IMR-90 (cell line): ENCODE results near the gene AP4M1. TPM values are rescaled to one million over a fixed set of nuclear protein-coding genes. Genes with fewer than 3 reads are reported as not detected.

Experiments used
- ATAC-seq: fragments of 200-7000 bp; cut with Tn5 transposase; 2 replicates; pipeline ENCODE4 v1.9.1; 2020; ENCODE audit warnings: low read depth, mild to moderate bottlenecking, moderate library complexity
- BruUV-seq: library from RNA; stranded (reverse); fragments of 400-500 nt; replicated peaks from 2 replicates; lab custom pipeline; 2021; lab: Mats Ljungman, UMichigan
- CTCF ChIA-PET: fragments of 300-600 bp; formaldehyde crosslinking; extraction: SDS; loops from one replicate; lab custom pipeline; 2021; ENCODE audit warnings: antibody characterized with exemption; lab: Yijun Ruan, JAX
- POLR2A ChIA-PET: fragments of 300-600 bp; sonication (Branson Sonifier 250); formaldehyde crosslinking; loops from one replicate; lab custom pipeline; 2022; ENCODE audit warnings: antibody characterized with exemption; ENCODE audit not compliant: unreplicated experiment; lab: Charles Lee
- DNase-seq: peaks from one replicate; pipeline ENCODE4 v3.0.0; 2013
- H2AFZ ChIP-seq: replicated peaks from 2 replicates; pipeline ENCODE3; 2013; ENCODE audit warnings: low read length, mild to moderate bottlenecking; ENCODE audit not compliant: poor library complexity
- H2AK5ac ChIP-seq: 2 replicates; pipeline ENCODE4 v1.6.1; 2013; ENCODE audit warnings: low read depth, low read length, inconsistent platforms
- H2AK9ac ChIP-seq: replicated peaks from 2 replicates; pipeline ENCODE3; 2013; ENCODE audit warnings: mild to moderate bottlenecking, low read depth, low read length, moderate library complexity; ENCODE audit not compliant: poor library complexity
- H2BK120ac ChIP-seq: 2 replicates; pipeline ENCODE4 v1.6.1; 2013; ENCODE audit warnings: low read depth, low read length, inconsistent platforms
- H2BK15ac ChIP-seq: 3 replicates; pipeline ENCODE4 v1.6.1; 2013; ENCODE audit warnings: low read depth, low read length, inconsistent platforms
- H2BK20ac ChIP-seq: 2 replicates; pipeline ENCODE4 v1.6.1; 2013; ENCODE audit warnings: low read depth, mild to moderate bottlenecking, inconsistent platforms, low read length, moderate library complexity
- H2BK5ac ChIP-seq: 2 replicates; pipeline ENCODE4 v1.6.1; 2013; ENCODE audit warnings: mild to moderate bottlenecking, low read depth, low read length, inconsistent platforms; ENCODE audit not compliant: poor library complexity, severe bottlenecking
- H3K14ac ChIP-seq: replicated peaks from 2 replicates; pipeline ENCODE4 v1.6.1; 2013; ENCODE audit warnings: low read depth, low read length, inconsistent platforms
- H3K18ac ChIP-seq: 2 replicates; pipeline ENCODE4 v1.6.1; 2013; ENCODE audit warnings: low read depth, low read length, control low read depth
- H3K23ac ChIP-seq: 2 replicates; pipeline ENCODE4 v1.6.1; 2013; ENCODE audit warnings: low read depth, low read length, inconsistent platforms
- H3K27ac ChIP-seq: 2 replicates; pipeline ENCODE4 v1.5.1; 2013; ENCODE audit warnings: mild to moderate bottlenecking, control low read depth, low read length; ENCODE audit not compliant: insufficient read depth
- H3K27me3 ChIP-seq: 2 replicates; pipeline ENCODE4 v1.6.1; 2013; ENCODE audit warnings: low read length; ENCODE audit not compliant: control insufficient read depth, insufficient read depth
- H3K36me3 ChIP-seq: 2 replicates; pipeline ENCODE4 v1.6.1; 2013; ENCODE audit warnings: low read length, mixed read lengths; ENCODE audit not compliant: control insufficient read depth, insufficient read depth
- H3K4ac ChIP-seq: 2 replicates; pipeline ENCODE4 v1.6.1; 2013; ENCODE audit warnings: low read depth, low read length, inconsistent platforms
- H3K4me1 ChIP-seq: 2 replicates; pipeline ENCODE4 v1.6.1; 2013; ENCODE audit warnings: low read length, mixed read lengths; ENCODE audit not compliant: control insufficient read depth, insufficient read depth
- H3K4me2 ChIP-seq: 2 replicates; pipeline ENCODE4 v1.6.1; 2013; ENCODE audit warnings: low read depth, mild to moderate bottlenecking, control low read depth, low read length, moderate library complexity
- H3K4me3 ChIP-seq: 2 replicates; pipeline ENCODE4 v1.5.1; 2013; ENCODE audit warnings: low read depth, mild to moderate bottlenecking, control low read depth, low read length, moderate library complexity; ENCODE audit not compliant: insufficient read depth
- H3K56ac ChIP-seq: 2 replicates; pipeline ENCODE4 v1.6.1; 2013; ENCODE audit warnings: low read length, inconsistent platforms; ENCODE audit not compliant: insufficient read depth; ENCODE audit errors: extremely low read depth
- H3K79me1 ChIP-seq, 2 experiments: 2 replicates each; pipeline ENCODE4 v1.6.1; 2013; ENCODE audit warnings: low read length in 2 of 2, inconsistent platforms in 1 of 2, low read depth in 1 of 2
- H3K9ac ChIP-seq: 2 replicates; pipeline ENCODE4 v1.6.1; 2013; ENCODE audit warnings: low read depth, low read length, control low read depth
- H3K9me1 ChIP-seq: 2 replicates; pipeline ENCODE4 v1.6.1; 2013; ENCODE audit warnings: low read length, inconsistent platforms; ENCODE audit not compliant: insufficient read depth
- H3K9me3 ChIP-seq: 2 replicates; pipeline ENCODE4 v1.6.1; 2013; ENCODE audit warnings: low read length; ENCODE audit not compliant: control insufficient read depth, insufficient read depth
- H4K20me1 ChIP-seq: 2 replicates; pipeline ENCODE4 v1.6.1; 2013; ENCODE audit warnings: low read length, inconsistent platforms; ENCODE audit not compliant: insufficient read depth
- H4K5ac ChIP-seq: 2 replicates; pipeline ENCODE4 v1.6.1; 2013; ENCODE audit warnings: mild to moderate bottlenecking, low read depth, low read length, control low read depth
- H4K8ac ChIP-seq, 2 experiments: 2 replicates each; pipeline ENCODE4 v1.6.1; 2013; ENCODE audit warnings: low read depth in 2 of 2, low read length in 2 of 2, control low read depth in 1 of 2, inconsistent platforms in 1 of 2
- H4K91ac ChIP-seq: 2 replicates; pipeline ENCODE4 v1.6.1; 2013; ENCODE audit warnings: low read depth, low read length, inconsistent platforms; ENCODE audit not compliant: insufficient read depth
- CEBPB ChIP-seq: IDR thresholded peaks from 2 replicates; pipeline ENCODE4 v1.6.1; 2012; ENCODE audit warnings: low read depth, low read length, improper control_type of control experiment
- CHD1 ChIP-seq: IDR thresholded peaks from 2 replicates; pipeline ENCODE4 v1.6.1; 2012; ENCODE audit warnings: low read depth, low read length, improper control_type of control experiment
- FOS ChIP-seq: fragments of 150-350 bp; IDR thresholded peaks from 2 replicates; pipeline ENCODE4 v1.6.1; 2016; ENCODE audit warnings: low read depth, low read length
- MAFK ChIP-seq: IDR thresholded peaks from 2 replicates; pipeline ENCODE4 v1.6.1; 2012; ENCODE audit warnings: low read depth, low read length, improper control_type of control experiment
- MAZ ChIP-seq: IDR thresholded peaks from 2 replicates; pipeline ENCODE4 v1.6.1; 2012; ENCODE audit warnings: low read depth, mild to moderate bottlenecking, low read length, improper control_type of control experiment, moderate library complexity, borderline replicate concordance
- MXI1 ChIP-seq: IDR thresholded peaks from 2 replicates; pipeline ENCODE4 v1.6.1; 2012; ENCODE audit warnings: low read depth, mild to moderate bottlenecking, low read length, moderate library complexity, borderline replicate concordance
- NFE2L2 ChIP-seq: fragments of 150-350 bp; IDR thresholded peaks from 2 replicates; pipeline ENCODE4 v1.6.1; 2016; ENCODE audit warnings: low read depth, mild to moderate bottlenecking, low read length
- POLR2A ChIP-seq: IDR thresholded peaks from 2 replicates; pipeline ENCODE4 v1.6.1; 2012; ENCODE audit warnings: mild to moderate bottlenecking, low read depth, low read length
- RAD21 ChIP-seq: IDR thresholded peaks from 2 replicates; pipeline ENCODE4 v1.6.1; 2012; ENCODE audit warnings: low read length, improper control_type of control experiment
- RCOR1 ChIP-seq: IDR thresholded peaks from 2 replicates; pipeline ENCODE4 v1.6.1; 2012; ENCODE audit warnings: mild to moderate bottlenecking, low read length, improper control_type of control experiment; ENCODE audit not compliant: insufficient replicate concordance
- RFX5 ChIP-seq: IDR thresholded peaks from 2 replicates; pipeline ENCODE4 v1.8.0; 2012; ENCODE audit warnings: low read depth, mild to moderate bottlenecking, low read length, moderate library complexity
- SMC3 ChIP-seq: fragments of 150-350 bp; IDR thresholded peaks from 2 replicates; pipeline ENCODE4 v1.6.1; 2016; ENCODE audit warnings: low read depth, mild to moderate bottlenecking, antibody characterized with exemption, low read length, moderate library complexity
- WGBS, 2 experiments: methylation state at CpG; one replicate each; pipeline versions ENCODE4 v1.1.5 to v1.1.7; 2013; ENCODE audit warnings: missing lambda C conversion rate in 2 of 2; ENCODE audit not compliant: insufficient read length in 1 of 2; ENCODE audit errors: extremely low coverage in 2 of 2; 5-methylcytosine and 5-hydroxymethylcytosine counted together
- dilution Hi-C: fragments of 300-500 bp; cut with HindIII; formaldehyde crosslinking; loops from one replicate; pipeline ENCODE4 v1.14.3; 2018; ENCODE audit warnings: low sequenced_read_pairs; ENCODE audit not compliant: unreplicated experiment
- in situ Hi-C: fragments of 300-500 bp; cut with MboI; formaldehyde crosslinking; loops from 3 replicates; pipeline ENCODE4 v1.14.3; 2019; ENCODE audit warnings: low sequenced_read_pairs, inconsistent platforms, mixed read lengths
- intact Hi-C: fragments of 100-400 bp; cut with micrococcal nuclease; formaldehyde crosslinking; loops from 2 replicates; pipeline ENCODE4 v1.10.0; 2022
- polyA plus RNA-seq, 3 experiments: library from polyadenylated mRNA; depleted of rRNA; stranded (reverse); fragments of >200 nt; gene quantifications; 2 replicates each; pipeline ENCODE4 v1.2.3, GENCODE V29; 2012; ENCODE audit warnings: low replicate concordance in 1 of 3
- total RNA-seq: library from RNA; depleted of rRNA; stranded (reverse); fragments of >200 nt; gene quantifications from 2 replicates; pipeline ENCODE4 v1.2.3, GENCODE V29; 2012
- TF ChIP-seq, protein P1 (sequence below): conservative IDR thresholded peaks from 2 replicates; pipeline ENCODE4 v1.5.1; 2012; ENCODE audit warnings: mild to moderate bottlenecking, low read depth, low read length, improper control_type of control experiment
- TF ChIP-seq, protein P2 (sequence below): fragments of 150-350 bp; IDR thresholded peaks from 2 replicates; pipeline ENCODE4 v1.6.1; 2016; ENCODE audit warnings: low read depth, mild to moderate bottlenecking, low read length, moderate library complexity, borderline replicate concordance

Gene AP4M1
- total and polyA plus RNA-seq, 2 of the 4 experiments (the other 2 are of a cell fraction), result 21.1 to 21.4 TPM

DNA sequence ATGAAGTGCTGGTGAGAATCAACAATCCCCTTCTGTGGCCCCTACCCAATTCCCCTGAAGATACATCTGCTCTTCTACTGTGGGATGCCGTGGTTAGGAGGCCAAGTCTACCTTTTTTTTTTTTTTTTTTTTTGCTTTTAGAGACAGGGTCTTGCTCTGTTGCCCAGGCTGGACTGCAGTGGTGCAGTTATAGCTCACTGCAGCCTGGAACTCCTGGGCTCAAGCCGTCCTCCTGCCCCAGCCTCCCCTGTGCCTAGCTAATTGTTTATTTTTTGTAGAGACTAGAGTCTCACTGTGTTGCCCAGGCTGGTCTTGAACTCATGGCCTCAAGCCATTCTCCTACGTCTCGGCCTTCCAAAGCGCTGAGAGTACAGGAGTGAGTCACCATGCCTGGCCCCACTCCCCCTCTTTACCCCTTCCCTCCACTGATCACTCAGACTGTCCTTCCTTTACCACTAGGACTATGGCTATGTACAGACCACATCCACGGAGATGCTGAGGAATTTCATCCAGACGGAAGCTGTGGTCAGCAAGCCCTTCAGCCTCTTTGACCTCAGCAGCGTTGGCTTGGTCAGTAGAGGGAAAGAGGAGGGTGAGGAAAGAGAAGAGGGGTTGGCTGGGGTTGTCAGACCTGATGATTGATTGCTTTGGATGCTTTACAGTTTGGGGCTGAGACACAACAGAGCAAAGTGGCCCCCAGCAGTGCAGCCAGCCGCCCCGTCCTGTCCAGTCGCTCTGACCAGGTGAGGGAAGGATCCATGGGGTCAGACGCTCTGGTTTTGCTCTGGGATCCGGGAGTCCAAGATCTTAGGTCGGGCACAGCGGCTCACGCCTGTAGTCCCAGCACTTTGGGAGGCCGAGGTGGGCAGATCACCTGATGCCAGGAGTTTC lies 1.8 kb downstream of the AP4M1 start:
- Histone ChIP-seq H3K9me3 (no peaks in the 10 kb centered on the region), H3K18ac (no peak overlapping the region), H3K14ac (peak overlapping the region; percentile 92), H3K27me3 (no peaks in the 10 kb centered on the region), H2AFZ (peak overlapping the region; percentile 82), H2AK5ac (peak overlapping the region; percentile 97), H3K36me3 (peaks cover 49% of the 10 kb centered on the region), H3K4me2 (no peak overlapping the region), H2BK5ac (peak overlapping the region; percentile 52), H4K8ac (peak overlapping the region; percentile 67 to 96; a peak in 3 of 4 replicates), H3K4me3 (no peak overlapping the region), H3K9ac (no peak overlapping the region), H4K91ac (peak overlapping the region; percentile 90; the same call in 1 of the 2 replicates), H2AK9ac (peak overlapping the region; percentile 98), H3K79me1 (peaks cover 21 to 41% of the 10 kb centered on the region in 2 experiments), H3K4me1 (peaks cover 15% of the 10 kb centered on the region), H3K9me1 (peaks cover 5% of the 10 kb centered on the region; the same call in 1 of the 2 replicates), H3K56ac (no peak overlapping the region; the same call in 1 of the 2 replicates), H2BK120ac (peak overlapping the region; percentile 88), H4K5ac (no peak overlapping the region), H3K23ac (peak overlapping the region; percentile 91; the same call in 1 of the 2 replicates), H2BK15ac (peak overlapping the region; percentile 81; the same call in 2 of the 3 replicates), H2BK20ac (peak overlapping the region; percentile 80; the same call in 1 of the 2 replicates), H3K4ac (peak overlapping the region; percentile 96), H3K27ac (peak overlapping the region; percentile 80; the same call in 1 of the 2 replicates), H4K20me1 (peaks cover 7% of the 10 kb centered on the region; the same call in 1 of the 2 replicates)
- WGBS, 2 experiments, result 26% methylated on average over 6 of the region's 17 CpGs; no CpG with 5 or more reads in 1 of the 2 experiments
- DNase-seq (peak; percentile 97), ATAC-seq (peak; percentile 2; the same call in 1 of the 2 replicates)
- intact Hi-C loops (no loop called here), in situ Hi-C loops (no loop called here), dilution Hi-C loops (no loop called here)
- ChIA-PET CTCF (no interaction called here), POLR2A (interaction anchor here (1.7 kb wide), 1 partner anchor 18 kb away, joined by 6 read pairs; no protein-coding TSS in a partner anchor)
- no TSS peak for BruUV-seq
- peak; percentile 79 for TF ChIP-seq FOS
- no peak for TF ChIP-seq RAD21
- TF ChIP-seq RFX5, result no peak
- TF ChIP-seq RCOR1, result peak; percentile 87
- TF ChIP-seq CEBPB, result no peak
- no peak for TF ChIP-seq NFE2L2
- peak; percentile 14; the same call in 1 of the 2 replicates for TF ChIP-seq MAFK
- TF ChIP-seq, protein P1, sequence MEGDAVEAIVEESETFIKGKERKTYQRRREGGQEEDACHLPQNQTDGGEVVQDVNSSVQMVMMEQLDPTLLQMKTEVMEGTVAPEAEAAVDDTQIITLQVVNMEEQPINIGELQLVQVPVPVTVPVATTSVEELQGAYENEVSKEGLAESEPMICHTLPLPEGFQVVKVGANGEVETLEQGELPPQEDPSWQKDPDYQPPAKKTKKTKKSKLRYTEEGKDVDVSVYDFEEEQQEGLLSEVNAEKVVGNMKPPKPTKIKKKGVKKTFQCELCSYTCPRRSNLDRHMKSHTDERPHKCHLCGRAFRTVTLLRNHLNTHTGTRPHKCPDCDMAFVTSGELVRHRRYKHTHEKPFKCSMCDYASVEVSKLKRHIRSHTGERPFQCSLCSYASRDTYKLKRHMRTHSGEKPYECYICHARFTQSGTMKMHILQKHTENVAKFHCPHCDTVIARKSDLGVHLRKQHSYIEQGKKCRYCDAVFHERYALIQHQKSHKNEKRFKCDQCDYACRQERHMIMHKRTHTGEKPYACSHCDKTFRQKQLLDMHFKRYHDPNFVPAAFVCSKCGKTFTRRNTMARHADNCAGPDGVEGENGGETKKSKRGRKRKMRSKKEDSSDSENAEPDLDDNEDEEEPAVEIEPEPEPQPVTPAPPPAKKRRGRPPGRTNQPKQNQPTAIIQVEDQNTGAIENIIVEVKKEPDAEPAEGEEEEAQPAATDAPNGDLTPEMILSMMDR, result no peak
- no peak for TF ChIP-seq SMC3
- no peak for TF ChIP-seq MXI1
- peak; percentile 61; the same call in 1 of the 2 replicates for TF ChIP-seq POLR2A
- TF ChIP-seq MAZ, result peak; percentile 76
- TF ChIP-seq CHD1, result no peak
- TF ChIP-seq, protein P2, sequence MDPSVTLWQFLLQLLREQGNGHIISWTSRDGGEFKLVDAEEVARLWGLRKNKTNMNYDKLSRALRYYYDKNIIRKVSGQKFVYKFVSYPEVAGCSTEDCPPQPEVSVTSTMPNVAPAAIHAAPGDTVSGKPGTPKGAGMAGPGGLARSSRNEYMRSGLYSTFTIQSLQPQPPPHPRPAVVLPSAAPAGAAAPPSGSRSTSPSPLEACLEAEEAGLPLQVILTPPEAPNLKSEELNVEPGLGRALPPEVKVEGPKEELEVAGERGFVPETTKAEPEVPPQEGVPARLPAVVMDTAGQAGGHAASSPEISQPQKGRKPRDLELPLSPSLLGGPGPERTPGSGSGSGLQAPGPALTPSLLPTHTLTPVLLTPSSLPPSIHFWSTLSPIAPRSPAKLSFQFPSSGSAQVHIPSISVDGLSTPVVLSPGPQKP, result no peak
